ENCODE data around the gene TSHZ2.

DNA sequence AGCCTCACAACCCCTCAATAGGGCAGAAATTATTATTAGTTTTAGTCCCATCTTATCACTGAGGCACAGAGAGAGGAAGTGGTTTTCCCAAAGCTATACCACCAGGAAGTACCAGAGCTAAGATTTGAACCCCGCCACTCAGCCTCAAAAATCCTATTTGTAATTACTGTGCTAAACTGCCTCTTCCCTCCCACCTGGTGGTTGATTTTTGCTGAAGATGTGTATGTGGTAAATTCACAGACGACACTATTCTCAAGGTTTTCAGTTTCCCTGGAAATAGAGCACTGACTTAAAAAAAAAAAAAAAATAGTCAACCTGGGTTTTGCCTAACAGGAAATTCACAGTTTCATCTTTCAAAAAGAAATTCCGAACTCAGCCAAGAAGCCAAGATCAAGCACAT lies 57.9 kb downstream of the TSHZ2 start:
- TF ChIP-seq POLR2A (IDR thresholded peaks at IDR 0.05) = no peak
- TF ChIP-seq CTCF (IDR thresholded peaks at IDR 0.05) = no peak
- no peak for TF ChIP-seq POLR2AphosphoS5 (IDR thresholded peaks at IDR 0.05; ENCODE audit: insufficient read depth in 1 of 2, low read depth in 1 of 2)

Data from vagina (tissue), 2 donors.